Liver (tissue), 3 donors: Measurements from ENCODE around the gene CEP131.

Experiments used
- ATF3 ChIP-seq: IDR thresholded peaks from 2 replicates; pipeline ENCODE4 v1.6.1; 2016; ENCODE audit warnings: antibody characterized with exemption
- CTCF ChIP-seq: fragments of 150-350 bp; IDR thresholded peaks from 2 replicates; pipeline ENCODE4 v1.5.1; 2017; ENCODE audit warnings: improper control_type of control experiment, low read depth, low read length; ENCODE audit not compliant: missing input control
- TAF1 ChIP-seq: conservative IDR thresholded peaks from 2 replicates; pipeline ENCODE4 v1.6.1; 2016; ENCODE audit warnings: antibody characterized with exemption, mild to moderate bottlenecking
- TF ChIP-seq, protein P1 (sequence below): IDR thresholded peaks from 2 replicates; pipeline ENCODE4 v1.6.1; 2016; ENCODE audit warnings: antibody characterized with exemption
- donor health status: healthy.
- donor health status: healthy.

GRCh38 chr17:81196505-81197408 is 26.0 kb downstream of the CEP131 start:
- TF ChIP-seq CTCF, result no peak
- no peak for TF ChIP-seq ATF3
- no peak for TF ChIP-seq TAF1
- TF ChIP-seq, protein P1, sequence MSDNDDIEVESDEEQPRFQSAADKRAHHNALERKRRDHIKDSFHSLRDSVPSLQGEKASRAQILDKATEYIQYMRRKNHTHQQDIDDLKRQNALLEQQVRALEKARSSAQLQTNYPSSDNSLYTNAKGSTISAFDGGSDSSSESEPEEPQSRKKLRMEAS, result no peak
